ENCODE measurements around the gene NCF4.

The NCF4 gene

GRCh38 chr22:36924151-36924698, 63.4 kb downstream of the NCF4 start:
- no peak for DNase-seq

- no peak for DNase-seq
Observed at GRCh38 chr22:36925388-36926290, 64.8 kb downstream of the NCF4 start.

- no peak for DNase-seq
Observed at GRCh38 chr22:36926309-36926708, 65.5 kb downstream of the NCF4 start.

- no peak for DNase-seq
Observed at GRCh38 chr22:36926721-36927435, 66.1 kb downstream of the NCF4 start.

Data from AML-193 (cell line).